Adrenal gland (tissue), 5 donors: ENCODE data around the gene PEAK1.

Experiments used
- POLR2A ChIP-seq, 2 donors: fragments of 450-650 bp; IDR thresholded peaks; one replicate each; pipeline ENCODE4 v1.6.1; 2017; ENCODE audit warnings: antibody characterized with exemption in 2 of 2, mild to moderate bottlenecking in 2 of 2, moderate library complexity in 1 of 2
- TF ChIP-seq, protein P1 (sequence below), 6 experiments: fragments of 450-650 bp in 4 of 6; fragments of 200-600 bp in 2 of 6; sonication (generic) in 1 of 6; IDR thresholded peaks; 1 replicate in 5 of 6; 2 replicates in 1 of 6; pipeline versions ENCODE4 v1.5.1 to v1.8.0; 2016 to 2021; ENCODE audit warnings: antibody characterized with exemption in 6 of 6, mild to moderate bottlenecking in 2 of 6, moderate library complexity in 1 of 6
- donor health status: DM: no; HTN: no; CAD: no.

- TF ChIP-seq, protein P1, sequence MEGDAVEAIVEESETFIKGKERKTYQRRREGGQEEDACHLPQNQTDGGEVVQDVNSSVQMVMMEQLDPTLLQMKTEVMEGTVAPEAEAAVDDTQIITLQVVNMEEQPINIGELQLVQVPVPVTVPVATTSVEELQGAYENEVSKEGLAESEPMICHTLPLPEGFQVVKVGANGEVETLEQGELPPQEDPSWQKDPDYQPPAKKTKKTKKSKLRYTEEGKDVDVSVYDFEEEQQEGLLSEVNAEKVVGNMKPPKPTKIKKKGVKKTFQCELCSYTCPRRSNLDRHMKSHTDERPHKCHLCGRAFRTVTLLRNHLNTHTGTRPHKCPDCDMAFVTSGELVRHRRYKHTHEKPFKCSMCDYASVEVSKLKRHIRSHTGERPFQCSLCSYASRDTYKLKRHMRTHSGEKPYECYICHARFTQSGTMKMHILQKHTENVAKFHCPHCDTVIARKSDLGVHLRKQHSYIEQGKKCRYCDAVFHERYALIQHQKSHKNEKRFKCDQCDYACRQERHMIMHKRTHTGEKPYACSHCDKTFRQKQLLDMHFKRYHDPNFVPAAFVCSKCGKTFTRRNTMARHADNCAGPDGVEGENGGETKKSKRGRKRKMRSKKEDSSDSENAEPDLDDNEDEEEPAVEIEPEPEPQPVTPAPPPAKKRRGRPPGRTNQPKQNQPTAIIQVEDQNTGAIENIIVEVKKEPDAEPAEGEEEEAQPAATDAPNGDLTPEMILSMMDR (IDR thresholded peaks at IDR 0.05): no peak
- TF ChIP-seq POLR2A (IDR thresholded peaks at IDR 0.05): no peak
Measured at GRCh38 chr15:77416954-77417353, 3.0 kb downstream of the PEAK1 start.
